HG03432 (cell line): ENCODE results near the gene MEGF11.
"Not testable (repeated sequence)": the region's sequence is repeated elsewhere in the genome, so short reads cannot be mapped to it uniquely, and the experiment has no call there.

Experiments used
- ATAC-seq: cut with Tn5 transposase; IDR thresholded peaks from one replicate; pipeline ENCODE4 v1.9.1; 2021; ENCODE audit warnings: mild to moderate bottlenecking, moderate library complexity; ENCODE audit not compliant: unreplicated experiment

Gene MEGF11

DNA sequence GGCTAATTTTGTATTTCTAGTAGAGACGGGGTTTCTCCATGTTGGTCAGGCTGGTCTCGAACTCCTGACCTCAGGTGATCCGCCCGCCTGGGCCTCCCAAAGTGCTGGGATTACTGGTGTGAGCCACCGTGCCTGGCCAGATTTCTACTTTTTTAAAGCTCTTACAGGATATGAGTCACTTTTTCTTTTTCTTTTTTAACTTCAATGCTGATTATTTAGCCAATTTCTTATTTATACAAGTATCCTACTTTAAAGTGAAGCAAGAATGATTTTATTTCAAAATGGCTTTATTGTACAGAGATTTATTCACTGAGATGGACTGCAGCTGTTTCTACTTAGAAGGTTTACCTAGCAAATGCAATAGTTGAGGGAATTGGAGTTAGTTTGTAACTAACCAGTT lies 381.0 kb downstream of the MEGF11 start:
- ATAC-seq = not testable (repeated sequence)

DNA sequence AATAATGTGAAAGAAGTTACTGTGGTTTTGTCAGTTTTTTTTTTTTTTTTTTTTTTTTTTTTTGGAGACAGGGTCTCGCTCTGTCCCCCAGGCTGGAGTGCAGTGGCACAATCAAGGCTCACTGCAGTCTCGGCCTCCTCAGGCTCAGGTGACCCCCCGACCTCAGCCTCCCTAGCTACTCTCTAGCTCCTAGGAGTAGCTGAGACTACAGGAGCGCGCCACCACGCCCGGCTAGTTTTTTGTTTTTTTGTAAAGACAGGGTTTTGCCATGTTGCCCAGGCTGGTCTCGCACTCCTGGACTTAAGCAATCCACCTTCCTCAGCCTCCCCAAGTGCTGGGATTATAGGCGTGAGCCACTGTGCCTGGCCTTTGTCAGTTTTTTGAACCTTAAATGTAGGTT lies 381.7 kb downstream of the MEGF11 start:
- not testable (repeated sequence) for ATAC-seq

DNA sequence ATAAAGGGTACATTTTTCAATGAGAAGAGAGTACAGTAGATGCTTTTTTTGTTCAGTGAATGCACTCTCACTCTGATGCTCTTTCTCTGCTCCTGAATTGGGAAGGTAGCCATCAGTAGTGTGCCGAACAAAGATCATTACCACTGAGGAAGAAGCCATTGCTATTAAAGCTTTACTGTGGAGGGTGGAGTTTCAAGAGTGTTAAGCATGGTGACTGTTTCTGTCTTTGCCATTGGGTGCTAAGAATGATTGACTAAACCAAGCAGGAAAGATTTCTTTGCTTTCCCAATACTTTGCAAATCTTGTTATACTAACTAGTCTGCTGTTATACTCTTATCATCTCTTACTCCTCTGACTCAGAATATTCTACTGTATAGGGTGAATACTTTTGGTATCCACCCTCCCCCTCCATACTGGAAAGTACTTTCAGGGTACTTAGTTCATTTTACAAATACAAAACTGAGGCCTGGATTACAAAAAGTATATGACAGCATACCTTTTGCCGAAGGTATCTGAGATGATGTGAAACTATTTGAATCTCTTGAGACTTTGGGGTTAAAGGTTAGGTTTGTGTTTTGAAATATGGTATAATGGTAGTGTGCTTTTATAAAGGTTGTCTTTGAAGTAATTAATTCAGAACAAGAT lies 382.5 kb downstream of the MEGF11 start:
- no peak for ATAC-seq

DNA sequence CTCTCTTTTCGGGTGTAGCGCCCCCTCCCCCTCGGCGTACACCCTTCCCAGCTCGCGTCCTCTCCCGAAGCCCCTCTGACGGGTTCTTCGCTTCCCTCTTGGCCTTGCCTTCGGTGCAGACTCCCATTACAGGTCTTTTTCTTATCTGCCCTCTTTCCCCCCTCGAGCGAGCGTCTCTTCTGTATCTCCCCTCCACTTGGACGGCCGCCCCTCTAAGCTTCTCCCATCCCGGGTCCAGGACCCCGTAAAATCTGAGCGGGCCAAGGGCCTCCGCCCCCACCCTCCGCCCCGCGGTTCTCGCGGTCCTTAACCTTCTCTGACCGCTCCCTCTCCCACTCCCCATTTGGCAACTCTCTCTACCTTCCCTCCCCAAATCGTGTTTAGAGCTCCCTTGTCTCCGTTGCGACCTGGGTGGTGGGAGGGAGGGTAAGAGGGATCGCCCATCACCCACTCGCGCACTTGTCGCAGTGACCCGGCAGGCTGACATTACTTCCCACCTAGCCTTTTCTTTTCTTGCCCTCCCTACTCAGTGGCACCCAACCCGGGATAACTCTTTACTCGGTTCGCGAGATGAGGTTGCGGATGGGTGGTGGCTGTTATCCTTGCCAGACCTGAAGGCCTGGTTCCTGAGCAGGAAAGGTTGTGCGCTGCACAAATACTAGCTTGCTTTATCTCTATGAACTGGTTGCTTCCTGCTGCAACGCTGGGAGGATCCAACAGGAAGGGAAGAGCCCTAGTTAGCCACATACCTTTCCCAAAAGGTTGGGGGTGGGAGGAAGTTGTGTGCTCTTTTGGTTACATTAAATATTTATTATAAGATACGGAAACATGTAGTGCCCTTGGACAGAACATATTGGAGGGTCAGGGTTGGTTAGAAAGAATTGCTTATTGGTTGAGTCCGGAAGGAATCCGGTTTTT lies 383.3 kb downstream of the MEGF11 start:
- ATAC-seq = no peak

DNA sequence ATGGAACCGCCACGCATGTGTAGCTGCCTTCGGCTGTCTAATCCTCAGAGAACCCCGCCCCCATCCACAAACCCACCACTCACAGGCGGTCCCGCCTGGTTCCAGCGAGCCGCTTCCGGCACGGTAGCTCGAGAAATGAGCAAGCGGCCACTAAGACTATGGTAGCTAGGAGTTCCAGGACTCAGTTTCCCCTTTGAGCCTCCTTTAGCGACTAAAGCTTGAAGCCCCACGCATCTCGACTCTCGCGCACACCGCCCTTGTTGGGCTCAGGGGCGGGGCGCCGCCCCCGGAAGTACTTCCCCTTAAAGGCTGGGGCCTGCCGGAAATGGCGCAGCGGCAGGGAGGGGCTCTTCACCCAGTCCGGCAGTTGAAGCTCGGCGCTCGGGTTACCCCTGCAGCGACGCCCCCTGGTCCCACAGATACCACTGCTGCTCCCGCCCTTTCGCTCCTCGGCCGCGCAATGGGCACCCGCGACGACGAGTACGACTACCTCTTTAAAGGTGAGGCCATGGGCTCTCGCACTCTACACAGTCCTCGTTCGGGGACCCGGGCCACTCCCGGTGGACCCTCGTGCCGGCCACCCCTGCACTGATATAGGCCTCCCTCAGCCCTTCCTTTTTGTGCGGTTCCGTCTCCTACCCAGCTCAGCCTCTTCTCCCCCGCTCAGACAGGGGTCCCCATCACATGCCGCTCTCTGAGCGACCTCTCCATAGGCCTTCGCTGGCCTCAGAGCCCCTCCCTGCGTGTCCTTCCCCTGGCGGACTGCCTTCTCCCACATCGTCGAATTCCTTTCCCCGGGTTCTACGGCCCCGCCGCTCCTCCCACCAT lies 384.2 kb downstream of the MEGF11 start, which contains the start of gene RAB11A:
Gene RAB11A (plus strand): TSS at position 366 of the 828 bp plus-strand sequence. CDS start 95 bp downstream, at position 461.
- peak; percentile 89 for ATAC-seq

DNA sequence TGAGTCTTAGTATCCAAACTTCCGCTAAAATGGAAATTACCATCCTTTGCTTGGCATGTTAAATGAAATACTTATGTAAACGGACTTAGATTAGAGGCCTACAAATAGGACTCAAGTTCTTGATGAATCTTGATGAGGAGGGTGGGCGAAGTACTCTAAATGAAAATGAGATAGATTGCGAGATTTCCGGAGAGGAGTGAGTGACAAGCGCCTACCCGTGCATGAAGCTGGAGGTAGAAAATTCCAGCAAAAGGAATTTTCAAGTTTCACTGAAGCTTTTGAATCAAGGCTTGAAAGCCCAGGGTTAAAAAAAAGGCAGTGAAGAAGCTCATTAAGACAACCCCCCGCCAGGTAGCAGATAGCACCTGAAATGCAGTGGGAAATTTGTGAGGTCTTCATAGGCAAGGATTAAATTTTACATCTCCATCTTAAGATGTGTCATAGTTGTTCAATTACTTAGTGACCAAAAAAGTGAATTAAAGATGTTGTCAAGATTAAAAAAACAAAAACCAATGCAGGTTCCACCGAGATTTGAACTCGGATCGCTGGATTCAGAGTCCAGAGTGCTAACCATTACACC lies 384.9 kb downstream of the MEGF11 start:
- no peak for ATAC-seq

DNA sequence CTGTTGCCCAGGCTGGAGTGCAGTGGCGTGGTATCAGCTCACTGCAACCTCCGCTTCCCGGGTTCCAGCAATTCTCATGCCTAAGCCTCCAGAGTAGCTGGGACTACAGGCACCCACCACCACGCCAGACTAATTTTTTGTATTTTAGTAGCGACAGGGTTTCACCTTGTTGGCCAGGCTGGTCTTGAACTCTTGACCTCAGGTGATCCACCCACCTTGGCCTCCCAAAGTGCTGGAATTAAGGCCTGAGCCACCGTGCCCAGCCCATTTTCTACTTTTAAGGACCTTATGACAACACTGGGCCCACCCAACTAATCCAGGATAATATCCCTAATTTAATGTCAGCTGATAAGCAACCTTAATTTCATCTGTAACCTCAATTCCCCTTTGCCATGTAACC lies 385.6 kb downstream of the MEGF11 start:
- not testable (repeated sequence) for ATAC-seq

DNA sequence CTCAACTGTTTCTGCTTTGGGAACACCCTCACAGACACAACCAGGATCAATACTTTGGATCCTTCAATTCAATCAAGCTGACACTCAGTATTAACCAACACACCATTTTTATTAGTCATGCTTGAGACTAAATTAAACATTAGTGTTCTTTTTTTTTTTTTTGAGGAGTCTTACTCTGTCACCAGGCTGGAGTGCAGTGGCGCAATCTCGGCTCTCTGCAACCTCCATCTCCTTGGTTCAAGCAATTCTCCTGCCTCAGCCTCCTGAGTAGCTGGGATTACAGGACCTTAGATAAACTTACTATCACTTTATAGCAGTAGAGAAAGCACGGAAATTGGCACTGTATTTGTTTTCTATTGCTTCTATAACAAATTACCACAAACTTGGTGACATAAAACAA lies 386.3 kb downstream of the MEGF11 start:
- ATAC-seq = no peak

DNA sequence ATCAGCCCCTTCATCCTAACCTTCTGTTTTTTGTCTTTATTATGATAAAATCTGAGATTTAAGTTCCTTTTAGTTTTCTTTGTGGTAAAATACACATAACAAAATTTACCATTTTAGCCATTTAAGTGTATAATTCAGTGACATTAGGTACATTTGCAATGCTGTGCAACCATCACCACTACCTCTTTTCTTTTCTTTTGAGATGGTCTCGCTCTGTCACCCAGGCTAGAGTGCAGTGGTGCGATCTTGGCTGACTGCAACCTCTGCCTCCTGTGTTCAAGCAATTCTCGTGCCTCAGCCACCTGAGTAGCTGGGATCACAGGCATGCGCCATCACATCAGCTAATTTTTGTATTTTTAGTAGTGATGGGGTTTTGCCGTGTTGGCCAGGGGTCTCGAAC lies 390.4 kb downstream of the MEGF11 start:
- ATAC-seq = no peak

DNA sequence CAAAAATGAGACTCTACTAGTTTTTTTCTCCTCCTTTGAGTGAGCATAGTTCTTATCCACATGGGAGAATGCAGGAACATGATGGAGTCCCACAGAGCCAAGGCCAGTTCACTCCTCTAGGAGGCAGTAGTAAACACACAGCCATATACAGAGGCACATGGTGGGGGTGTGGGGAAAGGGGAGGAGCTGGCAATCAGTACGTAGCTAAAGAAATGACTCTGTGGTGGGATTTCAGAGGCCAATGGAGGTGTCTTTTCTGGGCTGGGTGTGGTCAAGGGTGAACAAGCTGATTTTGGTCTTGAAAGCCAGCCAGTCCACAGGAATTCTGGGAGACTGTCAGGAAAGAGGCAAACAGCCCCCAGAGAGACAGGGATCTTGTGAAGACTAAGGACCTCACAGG lies 390.9 kb downstream of the MEGF11 start:
- no peak for ATAC-seq

DNA sequence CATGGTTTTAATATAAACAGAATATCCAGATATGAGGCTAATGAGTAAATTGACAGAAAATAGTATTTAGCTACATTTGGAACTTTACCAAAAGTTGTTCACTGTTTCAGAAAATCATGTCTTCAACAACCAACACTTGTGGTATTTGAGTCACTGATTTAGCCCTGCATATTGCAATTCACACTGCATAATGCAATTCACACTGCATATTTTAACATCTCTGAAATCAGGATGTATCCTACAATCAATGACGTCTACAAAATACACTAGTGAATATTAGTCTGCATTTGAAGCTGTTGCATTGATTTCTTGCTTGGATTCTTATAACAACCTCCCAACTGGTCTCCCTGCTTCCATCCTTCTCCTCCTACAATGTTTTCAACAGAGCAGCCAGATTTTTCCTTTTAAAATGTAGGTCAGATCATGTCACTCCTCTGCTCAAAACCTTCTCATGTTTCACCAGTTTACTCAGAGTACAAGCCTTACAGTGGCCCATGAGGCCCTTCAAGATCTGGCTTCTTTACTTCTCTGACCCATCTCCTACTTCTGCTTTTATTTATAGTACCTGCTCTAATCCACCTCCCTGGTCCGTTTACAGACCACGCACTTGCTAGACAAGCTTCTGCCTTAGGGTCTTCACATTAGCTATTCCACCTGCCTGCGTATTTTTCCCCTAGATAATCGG lies 395.7 kb downstream of the MEGF11 start:
- no peak for ATAC-seq

DNA sequence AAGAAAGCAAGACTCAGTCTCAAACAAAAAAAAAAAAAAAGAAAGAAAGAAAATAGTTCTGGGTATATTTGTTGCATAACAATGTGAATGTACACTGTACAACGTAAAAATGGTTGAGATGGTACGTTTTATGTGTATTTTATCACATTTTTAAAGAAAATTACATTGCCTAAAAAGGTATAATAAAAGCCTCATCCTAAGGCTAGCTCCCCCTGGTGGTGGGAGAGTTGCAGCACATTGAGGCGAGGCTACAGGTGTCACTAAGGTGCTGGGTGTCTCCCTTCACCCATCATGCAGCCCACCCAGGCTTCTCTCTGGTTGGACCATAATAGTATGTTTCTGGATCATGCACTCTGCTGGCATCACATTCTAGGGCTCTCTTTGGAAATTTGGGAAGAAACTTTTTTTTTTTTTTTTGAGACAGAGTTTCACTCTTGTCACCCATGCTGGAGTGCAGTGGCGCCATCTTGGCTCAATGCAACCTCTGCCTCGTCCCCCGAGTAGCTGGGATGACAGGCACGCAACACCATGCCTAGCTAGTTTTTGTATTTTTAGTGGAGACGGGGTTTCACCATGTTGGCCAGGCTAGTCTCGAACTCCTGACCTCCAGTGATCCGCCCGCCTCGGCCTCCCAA lies 396.6 kb downstream of the MEGF11 start:
- ATAC-seq = no peak

DNA sequence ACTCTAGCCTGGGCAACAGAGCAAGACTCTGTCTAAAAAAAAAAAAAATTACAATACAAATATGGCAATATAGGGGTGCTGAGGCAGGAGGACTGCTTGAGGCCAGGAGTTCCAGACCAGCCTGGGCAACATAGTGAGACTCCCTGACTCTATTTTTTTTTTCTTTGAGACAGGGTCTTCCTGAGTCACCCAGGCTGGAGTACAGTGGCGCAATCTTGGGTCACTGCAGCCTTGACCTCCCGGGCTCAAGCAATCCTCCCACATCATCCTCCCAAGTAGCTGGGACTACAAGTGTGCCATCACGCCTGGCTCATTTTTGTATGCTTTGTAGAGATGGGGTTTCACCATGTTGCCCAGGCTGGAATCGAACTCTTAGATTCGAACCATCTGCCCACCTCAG lies 401.6 kb downstream of the MEGF11 start:
- ATAC-seq = no peak

DNA sequence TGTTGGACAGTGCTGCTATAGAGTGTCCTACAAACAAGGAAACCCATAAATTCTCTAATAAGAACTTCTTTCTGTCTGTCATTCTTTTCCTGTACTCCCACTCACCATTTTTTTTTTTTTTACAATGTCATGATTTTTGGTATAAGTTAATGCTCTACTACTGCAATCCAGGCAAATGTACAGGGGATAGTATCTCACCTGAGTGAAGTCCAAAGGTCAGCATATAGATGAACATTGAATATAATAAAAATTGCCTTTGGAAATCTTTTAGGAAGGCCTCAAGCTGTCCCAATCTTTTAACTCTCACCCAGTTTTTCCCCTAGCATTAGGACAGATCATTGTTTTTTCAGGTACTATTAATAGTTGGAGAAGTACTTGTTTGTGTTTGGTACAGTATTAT lies 405.6 kb downstream of the MEGF11 start:
- ATAC-seq = no peak

DNA sequence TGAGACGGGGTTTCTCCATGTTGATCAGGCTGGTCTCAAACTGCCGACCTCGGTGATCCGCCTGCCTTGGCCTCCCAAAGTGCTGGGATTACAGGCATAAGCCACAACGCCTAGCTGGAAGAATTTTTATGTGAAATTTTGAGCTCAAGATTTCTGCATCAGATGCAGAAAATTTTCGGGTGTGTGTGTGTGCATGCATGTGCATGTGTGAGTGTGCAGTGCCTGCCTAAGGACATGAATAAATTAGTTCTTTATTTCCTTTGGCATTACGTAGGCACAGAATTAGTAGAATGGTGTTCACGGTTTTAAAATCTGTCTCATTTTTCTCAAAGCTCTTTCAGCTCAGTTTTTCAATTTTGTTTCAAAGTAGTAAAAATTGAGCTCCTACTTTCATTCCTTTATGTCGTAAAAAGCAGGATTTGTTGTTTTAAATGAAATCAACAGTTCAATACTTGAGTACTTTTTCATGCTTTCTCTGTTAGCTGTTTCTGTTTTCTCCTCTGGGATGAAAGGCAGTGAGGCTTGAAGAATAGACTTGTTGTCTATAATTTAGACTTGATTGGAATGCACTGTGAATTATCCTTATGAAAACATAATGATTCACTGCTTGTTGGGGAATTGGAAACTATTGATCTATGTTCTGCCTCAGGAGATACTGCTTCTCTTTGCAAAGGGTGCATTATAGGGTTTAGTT lies 407.6 kb downstream of the MEGF11 start:
- ATAC-seq = no peak
